CD4-positive, alpha-beta T cell treated with Interleukin-6 for 4 hours (primary cell): ENCODE results near the gene EFNB2.

ENCODE experiments used
- DNase-seq: peaks from one replicate; pipeline ENCODE4 v3.0.0-alpha.2; 2020; ENCODE audit warnings: mixed read lengths

EFNB2 gene

GRCh38 chr13:106479929-106480328 is 55.5 kb downstream of the EFNB2 start:
- DNase-seq = no peak

DNA sequence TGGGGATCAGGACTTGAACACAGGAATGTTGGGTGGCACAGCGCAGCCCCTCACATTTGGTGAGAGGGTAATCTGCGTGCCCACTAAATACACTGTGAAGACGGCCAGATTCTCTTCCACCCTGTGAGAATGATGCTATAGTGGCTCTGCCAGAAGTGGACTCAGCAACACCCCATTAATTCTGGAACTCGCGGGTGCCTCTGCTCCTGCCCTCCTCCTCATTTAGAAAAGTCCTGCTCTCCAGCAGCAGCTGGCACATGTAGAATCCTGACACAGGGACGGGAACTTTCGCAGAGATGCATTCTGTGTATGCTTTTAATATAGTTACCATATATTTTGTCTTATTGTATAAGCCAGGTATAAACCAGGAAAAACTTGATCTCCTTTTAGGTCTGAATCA is 57.3 kb downstream of the EFNB2 start:
- no peak for DNase-seq

DNA sequence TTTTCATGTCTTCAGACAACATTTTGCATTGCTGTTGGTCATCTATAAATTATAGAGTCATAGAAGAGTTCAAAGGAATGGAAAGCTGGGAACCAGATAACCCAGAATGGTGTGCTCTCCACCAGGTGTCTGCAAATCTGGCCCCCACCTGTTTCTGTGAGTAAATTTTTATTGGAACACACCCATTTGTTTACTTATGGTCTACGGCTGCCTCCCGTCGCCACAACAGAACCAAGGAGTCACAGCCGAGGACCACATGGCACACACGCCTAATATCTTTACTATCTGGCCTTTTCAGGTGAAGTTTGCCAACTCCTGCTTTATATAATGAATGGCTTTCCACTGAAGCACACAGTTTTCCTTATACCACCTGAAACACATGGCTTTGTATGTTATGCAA is 58.2 kb downstream of the EFNB2 start:
- DNase-seq = no peak

- no peak for DNase-seq
Observed at GRCh38 chr13:106475852-106476251, 59.6 kb downstream of the EFNB2 start.

DNA sequence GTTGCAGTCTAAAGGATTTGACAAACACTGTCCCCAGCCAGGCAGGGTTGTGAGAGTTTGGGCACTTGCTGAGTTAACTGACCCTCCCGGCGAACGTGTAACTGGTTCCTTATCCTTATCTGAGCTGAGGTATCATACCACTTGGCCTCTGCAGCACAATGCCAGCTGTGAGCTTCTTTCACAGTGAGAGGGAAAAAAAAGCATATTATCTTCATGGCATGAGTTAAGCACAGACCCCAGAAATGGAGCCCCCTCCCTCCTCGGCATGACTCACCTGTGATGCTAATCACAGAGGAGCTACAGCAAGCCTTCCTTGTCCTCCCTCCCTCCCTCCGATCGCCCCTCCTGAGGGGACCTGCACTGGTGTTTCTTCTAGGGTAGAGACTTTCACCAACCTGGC is 60.5 kb downstream of the EFNB2 start:
- DNase-seq = no peak

- no peak for DNase-seq
Observed at GRCh38 chr13:106473154-106473553, 62.3 kb downstream of the EFNB2 start.

DNA sequence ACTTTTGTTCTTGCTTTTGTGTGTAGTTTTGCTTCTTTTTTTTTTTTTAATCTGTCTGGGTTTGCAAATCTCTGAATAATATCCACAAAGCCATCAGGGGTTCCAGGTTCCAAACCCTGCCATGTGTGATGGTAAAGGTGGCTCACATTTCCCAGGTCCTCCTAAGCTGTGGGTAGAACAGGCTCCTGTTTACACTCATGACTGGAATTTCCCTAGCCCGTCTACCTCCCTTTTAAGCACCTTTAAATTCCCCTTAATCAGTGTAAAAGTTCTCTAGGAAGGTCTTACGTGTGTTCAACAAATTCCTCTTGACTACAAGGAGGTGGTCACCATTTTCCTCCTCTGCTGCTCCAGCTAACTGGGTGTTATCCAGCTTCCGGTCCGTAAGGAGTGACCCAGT is 62.8 kb downstream of the EFNB2 start:
- no peak for DNase-seq

DNA sequence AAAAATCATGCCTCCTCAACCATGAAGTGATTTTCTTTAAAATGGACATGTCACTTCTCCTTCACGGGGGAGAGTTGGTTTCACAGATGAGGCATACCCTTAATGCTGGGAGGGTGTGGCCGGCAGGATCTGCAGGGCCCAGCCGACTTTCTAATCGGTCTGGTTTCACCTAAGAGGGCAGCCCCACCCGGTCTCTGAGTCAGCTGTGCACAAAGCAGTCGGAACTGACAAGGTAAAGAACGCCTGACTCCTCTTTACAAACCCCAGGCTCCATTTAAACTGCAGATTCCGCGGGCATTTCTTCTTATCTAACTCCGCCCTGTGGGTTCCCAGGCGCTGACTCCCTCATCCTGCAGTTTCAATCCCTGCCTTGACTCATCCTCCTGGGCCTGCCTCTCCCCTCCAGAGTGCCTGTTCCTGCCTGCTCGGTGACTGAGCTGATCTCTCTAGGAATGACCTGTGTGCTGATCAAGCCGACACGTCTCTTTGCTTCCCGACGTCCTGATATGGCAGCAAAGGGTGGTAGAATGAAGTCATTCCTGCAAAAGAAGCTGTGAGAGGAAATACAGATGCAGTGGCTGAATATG is 63.4 kb downstream of the EFNB2 start:
- DNase-seq = no peak

DNA sequence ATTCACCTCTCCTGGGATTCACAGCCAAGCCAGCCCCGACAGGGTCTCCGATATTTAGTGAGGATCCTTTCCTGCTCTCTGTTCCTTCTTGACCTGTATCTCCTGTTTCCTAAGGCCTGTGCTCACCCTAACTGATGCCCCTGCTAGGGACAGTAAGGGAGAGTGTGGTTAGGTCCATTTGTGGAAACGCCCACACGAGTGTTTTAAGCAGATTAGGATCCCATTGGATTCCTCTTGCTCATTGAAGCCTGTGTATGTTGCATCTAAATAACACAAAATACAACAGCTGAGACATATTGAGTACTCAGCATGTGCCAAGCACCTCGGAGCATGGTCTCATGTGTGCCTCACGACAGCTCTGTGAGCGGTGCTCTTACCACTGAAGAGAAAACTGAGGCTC is 64.9 kb downstream of the EFNB2 start:
- no peak for DNase-seq

- no peak for DNase-seq
Observed at GRCh38 chr13:106468744-106469590, 66.5 kb downstream of the EFNB2 start.

- DNase-seq = no peak
Observed at GRCh38 chr13:106468207-106468606, 67.3 kb downstream of the EFNB2 start.

- no peak for DNase-seq
Observed at GRCh38 chr13:106467427-106468122, 67.9 kb downstream of the EFNB2 start.

DNA sequence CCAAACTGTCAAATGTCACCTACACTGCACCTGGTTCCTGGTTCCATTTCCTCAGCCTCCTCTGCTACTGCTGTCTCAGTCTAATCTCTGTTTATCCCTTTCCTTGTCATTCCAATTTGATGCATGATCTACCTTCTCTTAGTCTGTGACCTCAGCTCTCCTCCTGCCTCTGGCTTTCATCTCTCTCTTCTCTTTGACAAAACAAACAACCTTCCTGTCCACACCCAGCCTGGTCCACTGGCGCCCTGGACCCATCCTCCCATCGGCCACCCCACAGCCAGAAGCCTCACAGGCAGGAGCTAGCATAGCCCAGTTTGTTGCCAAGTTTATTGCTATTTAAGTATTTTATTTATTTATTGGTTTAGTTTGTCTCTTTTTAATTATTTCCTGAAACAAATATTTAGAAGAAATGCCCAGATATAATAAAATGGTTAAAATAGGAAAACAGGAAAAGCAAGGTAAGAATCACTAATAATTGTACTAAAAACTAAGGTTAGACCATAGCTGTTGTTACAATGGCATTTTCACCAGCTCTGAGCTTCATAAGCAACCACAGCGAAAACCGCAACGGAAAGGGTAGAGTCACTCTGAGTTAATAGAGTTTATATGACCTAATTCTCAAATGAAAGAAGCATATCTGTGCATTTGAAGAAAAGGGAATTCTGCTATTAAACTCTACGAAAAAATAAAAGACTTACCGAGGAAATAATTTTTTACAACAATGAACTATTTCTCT is 68.6 kb downstream of the EFNB2 start:
- no peak for DNase-seq

GRCh38 chr13:106464076-106464475 is 71.4 kb downstream of the EFNB2 start:
- DNase-seq = no peak

DNA sequence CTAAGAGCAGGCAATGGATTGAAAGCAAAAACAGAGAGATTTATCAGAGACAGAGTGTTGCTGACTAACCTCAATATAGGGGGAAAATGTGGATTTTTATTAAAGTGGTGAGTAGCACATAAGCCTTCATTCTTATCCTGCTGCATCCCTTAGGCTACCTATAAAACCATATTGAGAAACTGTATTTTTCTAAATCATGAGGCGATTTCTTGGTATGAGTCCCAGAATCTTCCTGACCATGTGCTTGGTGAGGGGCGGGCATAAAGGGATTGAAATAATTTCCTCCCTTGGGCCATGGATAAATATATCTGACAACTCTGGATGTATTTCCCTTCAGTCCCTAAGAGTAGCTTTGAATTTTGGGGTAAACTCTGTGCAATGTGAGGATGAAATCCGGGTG is 72.8 kb downstream of the EFNB2 start:
- DNase-seq = no peak

DNA sequence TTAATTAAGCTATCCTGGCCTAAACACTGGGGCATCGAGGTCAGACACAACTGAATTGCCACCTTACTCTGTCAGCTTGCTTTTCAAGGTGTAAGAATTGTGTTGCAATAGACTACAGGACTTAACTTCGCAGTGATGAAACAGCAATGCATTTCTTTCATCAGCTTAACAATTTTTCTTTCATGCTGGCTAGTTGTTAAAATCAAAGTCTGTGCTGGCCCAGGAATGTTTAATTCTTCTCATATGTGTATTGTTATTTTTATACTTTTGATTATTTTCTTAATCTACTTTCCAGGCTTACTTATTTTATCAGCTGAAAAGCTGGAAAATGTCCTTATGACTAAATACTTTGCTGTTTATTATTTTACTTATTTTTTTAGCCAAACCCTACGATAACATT is 79.7 kb downstream of the EFNB2 start:
- no peak for DNase-seq

DNA sequence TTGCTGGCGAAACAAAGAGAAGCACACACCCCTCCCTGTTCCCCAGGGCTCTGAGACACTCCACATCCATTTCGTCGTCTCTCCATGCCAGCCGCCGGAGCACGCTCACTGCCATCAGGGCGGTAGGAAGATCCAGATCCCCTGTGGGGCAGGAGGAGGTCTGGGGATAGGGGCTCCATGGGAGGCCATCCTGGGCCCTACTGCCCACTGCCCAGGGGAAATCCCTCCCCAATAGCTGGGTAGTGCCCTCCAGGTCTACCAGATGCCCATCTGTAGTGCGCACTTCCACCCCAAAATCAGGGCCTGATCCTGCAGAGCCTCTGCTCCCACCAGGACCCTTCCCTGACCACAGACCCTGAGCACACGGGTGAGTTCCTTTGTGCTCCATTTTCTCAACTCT is 80.3 kb downstream of the EFNB2 start:
- DNase-seq = no peak

DNA sequence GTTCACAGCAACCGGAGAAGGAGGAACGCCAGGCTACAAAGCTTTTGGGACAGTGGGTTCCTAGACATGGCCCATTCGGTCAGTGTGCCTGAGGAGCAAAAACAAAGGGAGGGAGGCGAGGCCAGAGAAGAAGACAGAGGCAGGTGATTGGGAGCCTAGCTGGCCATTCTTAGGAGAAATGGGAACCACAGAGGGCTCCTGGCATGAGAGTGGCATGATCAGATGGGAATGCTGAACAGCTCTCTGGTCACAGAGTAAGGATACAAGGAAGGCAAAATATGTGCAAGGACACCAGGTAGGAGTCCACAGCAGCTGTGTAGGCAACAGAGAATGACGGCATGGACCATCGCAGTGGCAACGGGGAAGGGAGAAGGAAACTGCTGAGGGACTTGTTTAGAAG is 82.4 kb downstream of the EFNB2 start:
- DNase-seq = no peak

DNA sequence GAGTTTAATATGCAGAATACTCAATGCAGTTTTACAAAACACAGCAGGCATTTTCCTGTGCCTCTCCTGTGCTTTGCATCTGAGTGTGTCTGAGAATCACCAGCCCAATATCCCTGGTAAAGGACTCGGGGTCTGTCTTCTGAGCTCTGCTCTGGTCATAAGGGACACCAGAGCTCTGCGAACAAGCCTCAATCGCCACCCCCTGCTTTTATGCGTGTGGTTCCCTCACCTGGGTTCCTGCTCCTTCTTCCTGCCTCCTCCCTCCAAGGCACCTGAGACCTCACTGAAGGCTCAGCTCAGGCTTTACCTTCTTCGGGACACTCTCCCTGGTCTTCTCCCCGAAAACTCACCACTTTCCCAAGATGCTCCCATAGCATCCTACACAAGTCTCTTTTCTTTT is 84.5 kb downstream of the EFNB2 start:
- DNase-seq = no peak

DNA sequence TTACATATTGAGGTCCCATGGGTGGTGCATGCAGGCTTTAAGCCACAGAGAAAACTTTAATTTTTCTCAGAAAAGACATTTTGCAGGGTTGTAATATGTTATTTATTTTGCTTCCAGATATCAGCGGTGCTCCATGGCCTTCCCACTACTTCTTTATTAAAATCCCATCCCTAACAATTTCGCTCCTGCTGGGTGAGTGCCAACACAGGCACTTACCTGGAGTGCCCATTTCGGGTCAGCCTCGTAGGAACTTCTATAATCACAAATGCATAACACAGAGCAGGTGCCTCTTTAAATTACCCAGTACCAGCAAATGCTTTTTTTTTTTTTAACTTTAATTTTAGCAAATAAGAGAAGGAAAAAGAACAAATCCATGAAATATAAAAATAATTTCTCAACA is 86.4 kb downstream of the EFNB2 start:
- no peak for DNase-seq

DNA sequence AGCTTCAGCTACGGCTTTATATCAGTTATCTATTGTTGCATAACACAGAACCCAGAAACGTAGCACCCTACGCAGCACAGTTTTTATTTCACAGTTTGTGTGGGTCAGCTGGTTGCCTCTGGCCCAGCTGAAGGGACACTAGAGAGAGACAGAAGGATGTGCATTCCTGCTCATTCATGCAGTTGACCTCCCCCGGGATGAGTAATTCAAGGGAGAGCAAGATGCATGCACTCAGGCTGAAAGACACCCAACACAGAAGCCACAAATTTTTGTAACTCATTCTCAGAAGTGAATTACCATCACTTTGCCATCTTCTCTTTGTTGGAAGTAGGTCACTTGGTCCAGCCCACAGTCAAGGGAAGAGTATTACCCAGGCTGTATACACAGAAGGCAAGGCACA is 89.5 kb downstream of the EFNB2 start:
- DNase-seq = no peak

- no peak for DNase-seq
Observed at GRCh38 chr13:106443607-106444322, 91.7 kb downstream of the EFNB2 start.

GRCh38 chr13:106440866-106441265 is 94.6 kb downstream of the EFNB2 start:
- no peak for DNase-seq
